Activated naive CD4-positive, alpha-beta T cell treated with anti-CD3 and anti-CD28 coated beads, Interleukin-2, amount 50 U/mL, for 24 hours (primary cell): ENCODE measurements around the gene ANKS1A.

ENCODE experiments used
- H3K27ac Mint-ChIP-seq: one replicate; pipeline ENCODE4 v1.8.0; 2021; ENCODE audit warnings: mild to moderate bottlenecking, mixed read lengths
- H3K27me3 Mint-ChIP-seq: one replicate; pipeline ENCODE4 v1.8.0; 2021; ENCODE audit warnings: mixed read lengths
- H3K36me3 Mint-ChIP-seq: one replicate; pipeline ENCODE4 v1.8.0; 2021; ENCODE audit warnings: mixed read lengths
- H3K4me1 Mint-ChIP-seq: one replicate; pipeline ENCODE4 v1.8.0; 2021; ENCODE audit warnings: mixed read lengths
- H3K4me3 Mint-ChIP-seq: one replicate; pipeline ENCODE4 v1.8.0; 2021; ENCODE audit warnings: mild to moderate bottlenecking, mixed read lengths
- H3K9me3 Mint-ChIP-seq: one replicate; pipeline ENCODE4 v1.8.0; 2021; ENCODE audit warnings: mixed read lengths

ANKS1A gene

DNA sequence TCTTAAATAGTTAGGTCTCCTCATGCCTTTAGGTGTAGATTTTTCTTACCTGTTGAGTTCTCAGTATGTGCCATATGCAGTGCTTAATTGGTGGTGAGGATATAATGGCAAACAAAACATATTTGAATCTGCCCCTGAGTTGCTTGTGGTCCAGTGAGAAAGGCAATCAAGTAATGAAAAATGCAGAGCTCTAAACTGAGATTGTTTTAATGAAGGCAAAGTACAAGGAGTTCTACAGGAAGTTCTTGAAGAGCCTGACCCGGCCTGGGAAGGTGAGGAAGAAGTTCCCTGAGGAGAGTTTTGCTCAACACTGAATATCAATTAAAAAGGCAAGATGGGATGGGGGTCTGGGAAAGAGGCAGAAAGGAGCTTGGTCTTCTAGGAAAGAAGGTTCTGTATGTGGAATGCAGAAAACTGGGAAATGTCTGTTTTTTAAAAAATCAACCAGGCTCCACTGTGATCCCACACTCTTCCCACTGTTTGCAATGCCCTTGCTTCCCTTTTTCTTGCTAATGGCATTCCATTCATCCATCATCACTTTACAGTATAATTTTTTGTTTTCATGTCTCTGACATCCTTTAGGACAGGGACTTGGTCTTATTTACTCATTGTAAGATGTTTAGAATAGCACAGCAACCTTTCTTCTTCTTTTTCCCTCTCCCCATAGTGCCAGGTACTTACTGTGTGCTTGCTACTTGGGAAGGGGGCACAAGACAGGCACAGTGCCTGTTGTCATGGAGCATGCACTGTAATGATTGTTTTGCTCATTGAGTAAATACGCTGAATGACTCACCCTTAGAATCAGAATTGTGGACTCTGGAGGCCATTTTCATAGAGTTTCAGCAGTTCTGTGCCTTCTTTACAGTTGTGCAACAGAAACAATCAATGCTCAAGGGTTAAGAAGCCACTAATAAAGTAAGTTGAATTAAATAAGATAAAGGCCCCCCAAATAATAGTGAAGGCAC lies 64.3 kb downstream of the ANKS1A start:
- Mint-ChIP-seq H3K4me1 (peaks cover 31% of the 10 kb centered on the region), H3K4me3 (no peak overlapping the region), H3K36me3 (no peaks in the 10 kb centered on the region), H3K27ac (no peak overlapping the region), H3K9me3 (no peaks in the 10 kb centered on the region), H3K27me3 (no peaks in the 10 kb centered on the region)

DNA sequence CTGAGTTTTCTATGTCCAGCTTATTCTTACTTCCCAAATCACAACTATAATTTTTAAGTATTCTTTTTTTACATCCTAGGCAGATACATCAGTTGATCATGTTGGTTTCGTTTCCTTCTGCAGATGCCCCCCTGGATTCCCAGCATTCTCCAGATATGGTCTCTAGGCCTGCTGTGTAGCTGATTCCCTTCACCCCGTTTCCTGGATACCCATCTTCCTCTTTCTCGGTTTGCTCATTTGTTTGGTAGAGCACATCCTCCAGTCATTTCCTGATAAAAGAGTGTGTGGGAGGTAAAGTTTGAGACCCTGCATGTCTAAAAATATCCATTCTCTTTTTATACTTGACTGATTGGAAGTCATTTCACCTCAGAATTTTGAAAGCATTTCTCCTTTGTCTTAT lies 66.4 kb downstream of the ANKS1A start:
- Mint-ChIP-seq H3K4me3 (no peak overlapping the region), H3K9me3 (no peaks in the 10 kb centered on the region), H3K4me1 (peaks cover 24% of the 10 kb centered on the region), H3K27me3 (no peaks in the 10 kb centered on the region), H3K36me3 (no peaks in the 10 kb centered on the region), H3K27ac (no peak overlapping the region)

DNA sequence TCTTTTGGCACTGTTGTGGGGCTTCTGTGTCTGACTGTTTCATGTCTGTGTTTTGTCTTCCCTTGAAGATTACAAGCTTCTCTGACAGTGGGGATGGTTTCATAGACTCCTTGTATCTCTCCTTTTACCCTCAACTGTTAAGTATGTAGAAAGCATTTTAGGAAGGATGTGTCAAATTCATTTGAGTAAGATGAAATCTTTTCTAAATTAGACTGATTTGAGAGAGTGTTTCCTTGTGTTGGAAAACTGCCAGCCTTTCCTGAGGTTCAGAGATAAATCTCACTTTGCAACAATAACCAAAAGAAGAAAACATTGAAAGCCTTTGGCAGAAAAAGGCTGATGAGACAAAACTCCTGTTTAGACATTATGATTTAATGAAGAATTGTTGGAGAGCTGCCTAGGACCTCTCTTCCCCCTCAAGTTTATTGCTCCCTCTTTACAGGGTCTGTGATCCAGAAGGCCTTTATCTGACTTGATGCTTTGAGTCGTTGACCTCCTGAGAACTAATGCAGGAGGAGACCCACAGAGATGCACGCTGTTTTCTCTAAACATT lies 68.3 kb downstream of the ANKS1A start:
- Mint-ChIP-seq H3K4me1 (peaks cover 24% of the 10 kb centered on the region), H3K27ac (no peak overlapping the region), H3K4me3 (no peak overlapping the region), H3K27me3 (no peaks in the 10 kb centered on the region), H3K36me3 (no peaks in the 10 kb centered on the region), H3K9me3 (no peaks in the 10 kb centered on the region)

DNA sequence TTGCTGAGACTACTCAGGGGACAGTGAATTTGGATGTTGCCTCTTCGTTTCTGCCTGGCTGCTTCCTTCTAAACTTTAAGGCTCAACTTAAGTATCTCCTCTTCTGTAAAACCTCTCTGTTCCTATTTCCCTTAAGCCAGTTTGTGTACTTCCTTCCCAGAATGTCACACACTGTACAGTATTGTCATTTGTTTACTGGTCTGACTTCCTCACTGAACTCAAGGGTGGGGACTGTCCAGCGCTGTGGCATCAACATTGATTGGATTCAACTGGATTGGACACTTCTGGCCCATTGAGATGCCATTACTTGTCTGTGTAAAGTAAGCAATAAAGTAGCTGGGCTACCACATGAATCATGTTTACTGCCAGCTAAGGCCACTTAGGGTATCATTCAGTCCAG lies 69.7 kb downstream of the ANKS1A start:
- Mint-ChIP-seq H3K4me1 (peaks cover 28% of the 10 kb centered on the region), H3K4me3 (no peak overlapping the region), H3K27ac (no peak overlapping the region), H3K27me3 (no peaks in the 10 kb centered on the region), H3K36me3 (peaks cover 2% of the 10 kb centered on the region), H3K9me3 (no peaks in the 10 kb centered on the region)

DNA sequence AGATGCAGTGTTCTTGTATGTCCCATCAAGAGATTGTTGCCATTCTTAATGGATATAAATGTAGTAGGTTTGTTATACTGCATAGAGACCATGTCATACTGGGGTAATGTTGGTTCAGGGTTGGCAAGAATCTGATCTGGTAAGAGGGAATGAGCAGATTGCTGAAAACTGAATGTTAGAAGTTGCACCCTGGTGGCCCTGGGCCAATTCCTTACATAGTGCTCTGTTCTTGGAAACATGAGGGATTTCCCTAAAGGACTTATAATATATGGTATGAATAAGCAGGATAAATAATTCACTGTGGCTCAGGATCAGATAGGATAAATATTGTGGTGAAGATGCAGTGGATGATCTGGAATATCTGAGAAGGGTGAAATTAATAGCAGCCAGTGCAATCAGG lies 70.2 kb downstream of the ANKS1A start:
- Mint-ChIP-seq H3K4me1 (peaks cover 26% of the 10 kb centered on the region), H3K9me3 (no peaks in the 10 kb centered on the region), H3K36me3 (peaks cover 2% of the 10 kb centered on the region), H3K4me3 (no peak overlapping the region), H3K27ac (no peak overlapping the region), H3K27me3 (no peaks in the 10 kb centered on the region)

DNA sequence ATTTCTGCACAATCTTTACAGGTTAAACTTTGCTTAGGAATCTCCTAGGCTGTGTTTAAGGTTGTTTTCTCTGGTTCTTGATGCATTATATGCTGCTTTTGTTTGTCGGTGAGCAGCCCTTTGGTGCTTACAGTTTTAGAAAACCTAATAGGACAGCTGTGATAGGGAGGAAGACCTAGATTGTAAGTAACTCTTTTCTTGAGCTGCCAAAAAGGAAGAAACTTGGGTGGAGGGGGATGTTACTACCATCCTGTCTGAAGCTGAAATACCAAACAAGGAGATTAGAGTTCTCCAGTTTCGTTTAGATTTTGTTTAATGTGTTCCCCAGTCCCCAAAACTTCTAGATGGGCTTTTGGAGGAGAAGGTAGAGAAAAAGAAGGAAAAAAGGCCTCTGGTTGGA lies 72.0 kb downstream of the ANKS1A start:
- no peaks in the 10 kb centered on the region for H3K27me3 Mint-ChIP-seq
- H3K4me3 Mint-ChIP-seq, result peak overlapping the region; percentile 5
- H3K4me1 Mint-ChIP-seq, result peaks cover 12% of the 10 kb centered on the region
- H3K36me3 Mint-ChIP-seq, result peaks cover 2% of the 10 kb centered on the region
- no peaks in the 10 kb centered on the region for H3K9me3 Mint-ChIP-seq
- no peak overlapping the region for H3K27ac Mint-ChIP-seq

DNA sequence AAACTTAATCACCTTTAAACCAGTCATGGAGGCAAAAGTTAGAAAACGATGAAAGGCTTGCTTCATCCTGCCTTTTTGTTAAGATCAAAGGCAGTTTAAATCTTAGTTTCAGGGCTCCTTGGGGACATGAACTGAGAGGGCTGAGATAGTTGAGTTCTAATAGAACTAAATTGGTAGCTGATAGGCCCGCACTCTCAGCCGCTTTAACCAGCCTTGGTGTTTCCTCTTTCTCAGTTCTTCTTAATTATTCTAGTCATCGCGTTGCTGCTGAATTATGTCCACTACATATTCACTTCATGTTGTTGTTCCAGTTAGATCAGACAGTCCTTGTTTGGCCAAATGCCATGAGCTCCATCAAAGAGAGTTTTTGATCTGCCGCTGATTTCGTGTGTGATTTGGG lies 72.5 kb downstream of the ANKS1A start:
- Mint-ChIP-seq H3K27ac (no peak overlapping the region), H3K9me3 (no peaks in the 10 kb centered on the region), H3K27me3 (no peaks in the 10 kb centered on the region), H3K36me3 (peaks cover 2% of the 10 kb centered on the region), H3K4me1 (peaks cover 9% of the 10 kb centered on the region), H3K4me3 (peak overlapping the region; percentile 5)

DNA sequence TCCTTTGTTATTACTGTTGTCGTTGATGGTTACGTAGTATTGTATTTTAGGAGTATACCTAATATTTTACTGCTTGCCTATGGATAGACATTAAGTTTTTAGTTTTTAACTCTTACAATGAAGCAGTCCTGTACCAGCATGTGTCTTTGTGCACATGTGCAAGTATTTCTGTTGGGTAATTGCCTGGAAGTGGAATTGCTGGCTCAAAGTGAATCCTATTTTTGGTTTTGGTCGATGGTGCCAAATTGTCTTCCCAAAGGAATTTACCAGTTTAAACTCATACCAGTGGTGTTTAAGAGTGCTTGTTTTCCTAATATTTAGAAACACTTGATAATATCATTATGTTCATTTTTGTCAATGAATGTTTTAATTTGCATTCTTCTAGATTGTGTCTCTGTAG lies 75.5 kb downstream of the ANKS1A start:
- Mint-ChIP-seq H3K9me3 (no peaks in the 10 kb centered on the region), H3K27me3 (no peaks in the 10 kb centered on the region)

DNA sequence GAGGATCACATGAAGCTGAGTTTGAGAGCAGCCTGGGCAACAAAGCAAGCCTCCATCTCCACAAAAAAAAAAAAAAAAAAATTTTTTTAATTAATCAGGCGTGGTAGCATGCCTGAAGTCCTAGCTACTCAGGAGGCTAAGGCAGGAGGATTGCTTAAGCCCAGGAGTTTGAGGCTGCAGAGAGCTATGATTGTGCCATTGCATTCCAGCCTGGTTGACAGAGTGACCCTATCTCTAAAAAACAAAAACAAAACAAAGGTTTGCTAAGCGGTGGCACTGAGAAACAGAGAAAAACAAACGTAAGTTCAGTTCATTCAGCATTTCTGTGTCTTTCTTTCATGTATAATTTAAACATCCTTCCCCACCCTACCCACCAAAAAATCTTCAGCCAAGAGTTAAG lies 78.4 kb downstream of the ANKS1A start:
- Mint-ChIP-seq H3K4me1 (peaks cover 4% of the 10 kb centered on the region), H3K9me3 (no peaks in the 10 kb centered on the region), H3K4me3 (no peak overlapping the region), H3K36me3 (peaks cover 10% of the 10 kb centered on the region), H3K27ac (no peak overlapping the region), H3K27me3 (no peaks in the 10 kb centered on the region)

More for the DNA sequence above, 75.5 kb downstream of the ANKS1A start:
- H3K36me3 Mint-ChIP-seq, result peaks cover 4% of the 10 kb centered on the region
- H3K27ac Mint-ChIP-seq, result no peak overlapping the region
- H3K4me3 Mint-ChIP-seq, result no peak overlapping the region
- H3K4me1 Mint-ChIP-seq, result peaks cover 4% of the 10 kb centered on the region

DNA sequence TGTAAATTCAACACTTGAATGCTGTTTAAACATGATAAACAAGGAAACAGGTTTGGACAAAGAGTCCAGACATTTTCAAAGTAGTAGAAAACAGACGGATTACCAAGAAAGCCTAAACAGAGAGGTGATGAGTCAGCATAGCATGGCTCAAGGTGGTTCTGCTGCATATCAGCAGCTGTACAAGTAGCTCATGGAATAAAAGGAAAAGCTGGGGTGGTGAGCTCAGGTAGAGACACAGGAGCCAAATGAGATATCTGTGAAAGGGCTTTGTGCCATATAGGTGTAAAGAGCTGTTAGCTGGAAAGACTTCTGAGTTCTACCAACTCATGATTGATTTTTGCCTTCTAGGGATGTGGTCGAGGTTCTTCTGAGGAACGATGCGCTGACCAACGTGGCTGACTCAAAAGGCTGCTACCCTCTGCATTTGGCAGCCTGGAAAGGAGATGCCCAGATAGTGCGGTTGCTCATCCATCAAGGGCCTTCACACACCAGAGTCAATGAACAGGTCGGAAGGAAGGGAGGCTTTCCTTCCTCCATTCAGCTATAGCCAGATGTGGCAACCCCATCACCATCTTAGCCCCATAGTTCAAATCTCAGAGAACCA lies 80.7 kb downstream of the ANKS1A start:
- H3K36me3 Mint-ChIP-seq, result peaks cover 8% of the 10 kb centered on the region
- H3K27me3 Mint-ChIP-seq, result no peaks in the 10 kb centered on the region
- no peak overlapping the region for H3K4me3 Mint-ChIP-seq
- H3K27ac Mint-ChIP-seq, result no peak overlapping the region
- H3K4me1 Mint-ChIP-seq, result no peaks in the 10 kb centered on the region
- H3K9me3 Mint-ChIP-seq, result no peaks in the 10 kb centered on the region

DNA sequence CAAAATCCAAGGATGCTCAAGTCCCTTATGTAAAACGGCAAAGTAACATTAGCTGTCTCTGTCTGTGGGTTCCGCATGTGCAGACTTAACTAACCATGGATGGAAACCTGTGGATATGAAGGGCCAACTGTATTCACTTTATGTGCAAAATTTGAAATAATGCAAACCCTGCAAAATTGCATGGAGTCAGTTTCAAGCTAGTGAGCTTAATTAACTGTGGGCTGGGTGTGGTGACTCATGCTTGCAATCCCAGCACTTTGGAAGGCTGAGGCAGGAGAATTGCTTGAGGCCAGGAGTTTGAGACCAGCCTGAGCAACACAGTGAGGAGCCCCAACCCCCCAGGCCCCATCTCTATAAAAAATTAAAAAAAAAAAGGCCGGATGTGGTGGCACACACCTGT lies 81.4 kb downstream of the ANKS1A start:
- no peaks in the 10 kb centered on the region for H3K27me3 Mint-ChIP-seq
- no peaks in the 10 kb centered on the region for H3K9me3 Mint-ChIP-seq
- no peak overlapping the region for H3K4me3 Mint-ChIP-seq
- H3K36me3 Mint-ChIP-seq, result peaks cover 8% of the 10 kb centered on the region
- H3K27ac Mint-ChIP-seq, result no peak overlapping the region
- no peaks in the 10 kb centered on the region for H3K4me1 Mint-ChIP-seq

DNA sequence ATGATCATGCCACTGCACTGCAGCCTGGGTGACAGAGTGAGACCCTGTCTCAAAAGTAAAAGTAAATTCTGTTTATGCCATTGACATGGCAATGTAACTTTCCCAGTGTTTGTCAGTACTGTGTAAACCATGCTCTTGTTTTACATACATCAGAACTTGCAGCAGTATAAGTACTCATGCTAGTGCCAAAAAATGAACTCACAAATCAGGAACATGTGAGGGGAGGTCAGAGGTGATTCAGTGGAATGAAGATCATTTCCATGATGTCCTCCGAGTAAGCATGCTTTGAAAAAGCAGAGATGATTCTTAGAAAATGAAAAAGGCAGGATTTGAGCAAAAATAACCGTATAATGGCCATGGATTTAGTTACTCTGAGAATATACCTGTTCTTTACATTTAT lies 81.9 kb downstream of the ANKS1A start:
- H3K27me3 Mint-ChIP-seq, result no peaks in the 10 kb centered on the region
- peaks cover 8% of the 10 kb centered on the region for H3K36me3 Mint-ChIP-seq
- H3K27ac Mint-ChIP-seq, result no peak overlapping the region
- no peaks in the 10 kb centered on the region for H3K9me3 Mint-ChIP-seq
- H3K4me3 Mint-ChIP-seq, result no peak overlapping the region
- H3K4me1 Mint-ChIP-seq, result no peaks in the 10 kb centered on the region

DNA sequence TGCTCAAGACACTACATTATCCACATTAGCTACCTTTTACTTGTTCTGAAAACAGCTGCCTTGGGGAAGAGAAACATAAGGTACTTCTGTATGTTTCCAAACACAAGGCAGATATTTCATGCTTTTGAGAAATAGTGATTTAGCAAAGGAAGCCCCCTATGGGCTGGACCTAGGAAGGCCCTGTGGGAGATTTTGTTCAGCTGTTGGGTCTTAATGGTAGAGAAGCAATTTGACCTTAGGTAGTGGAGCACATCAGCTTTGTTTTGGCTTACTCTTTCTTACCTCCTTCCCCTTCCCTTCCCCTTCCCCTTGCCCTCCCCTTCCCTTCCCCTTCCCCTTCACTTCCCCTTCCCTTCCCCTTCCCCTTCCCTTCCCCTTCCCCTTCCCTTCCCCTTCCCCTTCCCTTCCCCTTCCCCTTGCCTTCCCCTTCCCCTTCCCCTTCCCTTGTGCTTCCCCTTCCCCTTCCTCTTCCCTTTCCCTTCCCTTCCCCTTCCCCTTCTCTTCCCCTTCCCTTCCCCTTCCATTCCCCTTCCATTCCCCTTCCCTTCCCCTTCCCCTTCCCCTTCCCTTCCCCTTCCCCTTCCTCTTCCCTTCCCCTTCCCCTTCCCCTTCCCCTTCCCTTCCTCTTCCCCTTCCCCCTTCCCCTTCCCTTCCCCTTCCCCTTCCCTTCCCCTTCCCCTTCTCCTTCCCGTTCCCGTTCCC lies 84.6 kb downstream of the ANKS1A start:
- Mint-ChIP-seq H3K9me3 (no peaks in the 10 kb centered on the region), H3K36me3 (peaks cover 6% of the 10 kb centered on the region), H3K27me3 (no peaks in the 10 kb centered on the region), H3K4me1 (no peaks in the 10 kb centered on the region), H3K4me3 (no peak overlapping the region), H3K27ac (no peak overlapping the region)

DNA sequence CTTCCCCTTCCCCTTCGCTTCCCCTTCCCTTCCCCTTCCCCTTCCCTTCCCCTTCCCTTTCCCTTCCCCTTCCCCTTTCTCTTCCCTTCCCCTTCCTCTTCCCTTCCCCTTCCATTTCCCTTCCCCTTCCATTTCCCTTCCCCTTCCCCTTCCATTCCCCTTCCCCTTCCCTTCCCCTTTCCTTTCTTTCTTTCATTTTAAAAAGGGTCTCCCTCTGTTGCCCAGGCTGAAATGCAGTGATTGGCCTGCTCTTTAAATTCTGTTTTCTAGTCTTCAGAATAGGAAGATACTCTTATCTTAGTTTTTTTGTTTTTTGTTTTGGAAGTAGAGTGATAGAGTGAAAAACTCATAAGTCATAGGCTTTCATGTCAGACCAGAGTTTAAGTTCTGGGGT lies 85.2 kb downstream of the ANKS1A start:
- Mint-ChIP-seq H3K4me3 (no peak overlapping the region), H3K9me3 (no peaks in the 10 kb centered on the region)

DNA sequence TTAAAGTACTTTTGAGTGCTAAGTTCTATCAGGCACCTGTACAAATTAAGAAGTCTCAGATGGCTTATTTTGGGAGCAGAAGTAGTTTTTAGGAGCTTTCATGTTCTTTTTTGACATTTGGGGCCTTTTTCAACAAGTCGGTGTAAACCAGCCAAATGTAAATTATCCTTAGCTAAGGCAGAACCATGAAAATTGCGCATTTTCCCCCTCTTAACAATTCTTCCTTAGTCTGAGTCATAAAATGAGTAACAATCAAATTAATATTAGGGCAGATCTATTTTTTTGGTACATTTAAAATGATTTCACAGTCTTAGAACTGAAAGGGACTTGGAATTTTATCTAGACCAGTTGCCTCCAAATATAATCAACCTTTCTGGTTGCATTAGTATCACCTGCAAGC lies 87.2 kb downstream of the ANKS1A start:
- H3K4me1 Mint-ChIP-seq, result no peaks in the 10 kb centered on the region

More for the DNA sequence above, 85.2 kb downstream of the ANKS1A start:
- Mint-ChIP-seq H3K27ac (no peak overlapping the region), H3K4me1 (no peaks in the 10 kb centered on the region), H3K36me3 (peaks cover 6% of the 10 kb centered on the region), H3K27me3 (no peaks in the 10 kb centered on the region)

DNA sequence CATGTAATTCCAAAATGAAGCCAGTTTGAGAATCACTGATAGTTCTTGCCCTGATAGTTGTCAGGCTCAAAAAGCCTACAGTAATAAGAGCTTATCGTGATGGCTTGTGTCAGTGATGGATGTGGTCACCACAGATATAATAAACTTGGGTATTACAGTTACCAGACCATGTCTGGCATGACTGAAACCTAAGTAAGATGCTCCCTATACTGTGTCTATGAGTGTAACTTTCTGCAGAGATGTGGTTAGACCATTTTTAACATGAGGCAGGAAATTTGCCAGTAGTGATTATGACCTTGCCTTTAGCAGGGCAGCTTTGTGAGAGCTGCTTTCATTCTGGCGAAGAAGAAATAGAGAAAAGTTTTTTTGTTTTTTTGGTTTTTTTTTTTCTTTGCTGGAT lies 90.2 kb downstream of the ANKS1A start:
- Mint-ChIP-seq H3K4me3 (no peak overlapping the region), H3K9me3 (no peaks in the 10 kb centered on the region), H3K27ac (no peak overlapping the region), H3K36me3 (peaks cover 3% of the 10 kb centered on the region), H3K27me3 (no peaks in the 10 kb centered on the region), H3K4me1 (no peaks in the 10 kb centered on the region)

More for the DNA sequence above, 87.2 kb downstream of the ANKS1A start:
- H3K27me3 Mint-ChIP-seq, result no peaks in the 10 kb centered on the region
- H3K9me3 Mint-ChIP-seq, result no peaks in the 10 kb centered on the region
- no peak overlapping the region for H3K4me3 Mint-ChIP-seq
- no peaks in the 10 kb centered on the region for H3K36me3 Mint-ChIP-seq
- no peak overlapping the region for H3K27ac Mint-ChIP-seq
